BLaER1 treated with 17β-estradiol and CSF1 and Interleukin-3, amounts not matched to agents 10 nM and 100 nM (cell line): ENCODE measurements around the gene TRNAU1AP.
"Not testable (repeated sequence)": the region's sequence is repeated elsewhere in the genome, so short reads cannot be mapped to it uniquely, and the experiment has no call there.

ENCODE experiments used
- H3K27ac ChIP-seq, 11 experiments: shearing (Covaris generic); formaldehyde crosslinking; 2 replicates each; pipeline ENCODE4 v1.8.1; 2022
- H3K27me3 ChIP-seq, 11 experiments: shearing (Covaris generic); formaldehyde crosslinking; 2 replicates each; pipeline ENCODE4 v1.8.1; 2022
- H3K36me3 ChIP-seq, 11 experiments: shearing (Covaris generic); formaldehyde crosslinking; 2 replicates each; pipeline ENCODE4 v1.8.1; 2022
- H3K4me1 ChIP-seq, 10 experiments: shearing (Covaris generic); formaldehyde crosslinking; 2 replicates each; pipeline ENCODE4 v1.8.1; 2022
- H3K4me2 ChIP-seq, 11 experiments: shearing (Covaris generic); formaldehyde crosslinking; 2 replicates each; pipeline ENCODE4 v1.8.1; 2022
- H3K4me3 ChIP-seq, 10 experiments: shearing (Covaris generic); formaldehyde crosslinking; 2 replicates each; pipeline ENCODE4 v1.8.1; 2022
- H3K9ac ChIP-seq, 11 experiments: shearing (Covaris generic); formaldehyde crosslinking; 2 replicates each; pipeline ENCODE4 v1.8.1; 2022
- H3K9me3 ChIP-seq, 11 experiments: shearing (Covaris generic); formaldehyde crosslinking; replicated peaks in 1 of 11; 2 replicates each; pipeline ENCODE4 v1.8.1; 2022
- H4K20me1 ChIP-seq, 11 experiments: shearing (Covaris generic); formaldehyde crosslinking; 2 replicates each; pipeline ENCODE4 v1.8.1; 2022
- Cebpa-rat ChIP-seq, 11 experiments: shearing (Covaris generic); IDR thresholded peaks; 2 replicates each; pipeline ENCODE4 v1.8.1; 2022

The TRNAU1AP gene

GRCh38 chr1:28548318-28548717 is 4.6 kb upstream of the TRNAU1AP start:
- H4K20me1 ChIP-seq = no peaks in the 10 kb centered on the region
- H3K4me1 ChIP-seq = peaks cover 0 to 12% (median 9%) of the 10 kb centered on the region in 10 experiments; a peak in 10 of 20 replicates
- no peaks in the 10 kb centered on the region for H3K27me3 ChIP-seq
- H3K9me3 ChIP-seq = no peaks in the 10 kb centered on the region
- no peak overlapping the region for H3K9ac ChIP-seq
- no peak overlapping the region for H3K27ac ChIP-seq
- no peak overlapping the region for H3K4me2 ChIP-seq
- no peak overlapping the region for H3K4me3 ChIP-seq
- no peak for TF ChIP-seq Cebpa-rat (IDR thresholded peaks at IDR 0.05)
- no peaks in the 10 kb centered on the region for H3K36me3 ChIP-seq

- Histone ChIP-seq H4K20me1 (no peaks in the 10 kb centered on the region), H3K4me2 (peak overlapping the region in 3 of 11 experiments; percentile 71 to 81 (median 81); a peak in 1 of 22 replicates), H3K27ac (peak overlapping the region in 5 of 11 experiments; percentile 76 to 91 (median 88); a peak in 6 of 22 replicates), H3K9me3 (no peaks in the 10 kb centered on the region), H3K27me3 (no peaks in the 10 kb centered on the region), H3K36me3 (peaks cover 12 to 22% (median 17%) of the 10 kb centered on the region in 11 experiments; a peak in 19 of 22 replicates), H3K9ac (peak overlapping the region in 2 of 11 experiments; percentile 90 to 91; a peak in 2 of 22 replicates), H3K4me3 (no peak overlapping the region), H3K4me1 (peaks cover 12 to 27% (median 21%) of the 10 kb centered on the region in 10 experiments)
- TF ChIP-seq Cebpa-rat (IDR thresholded peaks at IDR 0.05) = no peak
Measured at GRCh38 chr1:28551381-28551780, 1.5 kb upstream of the TRNAU1AP start.

DNA sequence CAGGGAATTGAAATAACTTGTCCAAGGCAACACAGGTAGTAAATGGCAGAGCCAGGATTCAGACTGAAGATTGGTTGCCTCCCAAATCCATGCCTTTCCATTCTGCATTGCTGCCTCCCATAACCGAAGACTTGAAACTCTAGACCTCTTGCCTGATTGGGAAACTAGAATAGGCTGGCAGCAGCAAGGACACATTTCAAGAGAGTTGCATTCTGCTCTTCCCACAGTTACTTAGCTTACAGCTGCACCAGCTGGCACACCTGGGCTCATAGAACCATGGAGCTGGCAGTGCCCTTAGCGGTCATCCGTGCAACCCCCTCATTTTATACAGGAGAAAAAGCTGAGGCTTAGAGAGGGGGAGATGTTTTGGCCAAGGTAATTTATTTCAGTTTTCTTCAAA is 8.0 kb downstream of the TRNAU1AP start:
- no peak overlapping the region for H3K4me3 ChIP-seq
- no peaks in the 10 kb centered on the region for H3K4me1 ChIP-seq
- H3K36me3 ChIP-seq = peaks cover 92 to 100% (median 98%) of the 10 kb centered on the region in 11 experiments
- H3K4me2 ChIP-seq = no peak overlapping the region
- no peaks in the 10 kb centered on the region for H3K9me3 ChIP-seq
- no peaks in the 10 kb centered on the region for H3K27me3 ChIP-seq
- no peak overlapping the region for H3K27ac ChIP-seq
- TF ChIP-seq Cebpa-rat (IDR thresholded peaks at IDR 0.05) = no peak
- H3K9ac ChIP-seq = peak overlapping the region in 1 of 11 experiments; percentile 3; a peak in 1 of 22 replicates
- peaks cover 0 to 7% (median 0%) of the 10 kb centered on the region in 11 experiments; a peak in 3 of 22 replicates for H4K20me1 ChIP-seq

GRCh38 chr1:28564310-28564709 is 11.4 kb downstream of the TRNAU1AP start:
- Histone ChIP-seq H3K27ac (no peak overlapping the region), H3K4me3 (no peak overlapping the region), H3K27me3 (no peaks in the 10 kb centered on the region), H3K36me3 (peaks cover 96 to 100% (median 100%) of the 10 kb centered on the region in 11 experiments), H4K20me1 (peaks cover 0 to 21% (median 0%) of the 10 kb centered on the region in 11 experiments; a peak in 4 of 22 replicates), H3K9me3 (no peaks in the 10 kb centered on the region), H3K4me2 (no peak overlapping the region), H3K4me1 (no peaks in the 10 kb centered on the region), H3K9ac (no peak overlapping the region)
- no peak for TF ChIP-seq Cebpa-rat (IDR thresholded peaks at IDR 0.05)

GRCh38 chr1:28565040-28565439 is 12.2 kb downstream of the TRNAU1AP start:
- Histone ChIP-seq H3K36me3 (peaks cover 91 to 99% (median 95%) of the 10 kb centered on the region in 11 experiments), H4K20me1 (peaks cover 0 to 21% (median 0%) of the 10 kb centered on the region in 11 experiments; a peak in 3 of 22 replicates), H3K27me3 (no peaks in the 10 kb centered on the region), H3K4me3 (no peak overlapping the region), H3K9me3 (no peaks in the 10 kb centered on the region), H3K4me2 (no peak overlapping the region), H3K4me1 (no peaks in the 10 kb centered on the region), H3K9ac (no peak overlapping the region), H3K27ac (no peak overlapping the region)
- TF ChIP-seq Cebpa-rat (IDR thresholded peaks at IDR 0.05) = no peak

- Histone ChIP-seq H3K4me1 (no peaks in the 10 kb centered on the region), H4K20me1 (peaks cover 0 to 20% (median 0%) of the 10 kb centered on the region in 11 experiments; a peak in 3 of 22 replicates), H3K27me3 (no peaks in the 10 kb centered on the region), H3K27ac (no peak overlapping the region), H3K9ac (no peak overlapping the region), H3K9me3 (no peaks in the 10 kb centered on the region), H3K4me2 (no peak overlapping the region), H3K4me3 (no peak overlapping the region), H3K36me3 (peaks cover 91 to 99% (median 95%) of the 10 kb centered on the region in 11 experiments)
- no peak for TF ChIP-seq Cebpa-rat (IDR thresholded peaks at IDR 0.05)
Measured at GRCh38 chr1:28565726-28566125, 12.8 kb downstream of the TRNAU1AP start.

DNA sequence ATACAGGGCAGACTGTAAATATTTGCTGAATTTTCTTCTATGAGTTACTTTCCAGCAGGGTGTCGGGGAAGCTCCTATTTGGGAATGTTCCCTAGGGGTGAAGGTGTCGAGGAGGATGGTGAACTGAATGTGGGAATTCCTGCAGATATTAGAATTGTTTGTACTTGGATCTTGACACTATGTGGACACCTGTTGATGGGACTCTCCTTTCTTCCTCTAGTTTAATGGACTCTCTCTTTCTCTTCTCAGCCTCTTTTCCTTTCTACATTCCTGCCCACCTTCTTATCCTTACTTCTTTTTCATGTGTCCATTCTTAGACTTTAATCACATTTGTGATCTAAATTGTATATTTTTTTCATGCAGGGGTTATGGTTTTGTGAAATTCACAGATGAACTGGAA is 14.0 kb downstream of the TRNAU1AP start:
- Histone ChIP-seq H3K4me1 (no peaks in the 10 kb centered on the region), H3K27ac (no peak overlapping the region), H3K9me3 (no peaks in the 10 kb centered on the region), H3K4me2 (no peak overlapping the region), H3K27me3 (no peaks in the 10 kb centered on the region), H3K9ac (no peak overlapping the region), H4K20me1 (peaks cover 0 to 16% (median 0%) of the 10 kb centered on the region in 11 experiments; a peak in 2 of 22 replicates), H3K4me3 (no peak overlapping the region), H3K36me3 (peaks cover 91 to 99% (median 95%) of the 10 kb centered on the region in 11 experiments)
- TF ChIP-seq Cebpa-rat (IDR thresholded peaks at IDR 0.05) = no peak

DNA sequence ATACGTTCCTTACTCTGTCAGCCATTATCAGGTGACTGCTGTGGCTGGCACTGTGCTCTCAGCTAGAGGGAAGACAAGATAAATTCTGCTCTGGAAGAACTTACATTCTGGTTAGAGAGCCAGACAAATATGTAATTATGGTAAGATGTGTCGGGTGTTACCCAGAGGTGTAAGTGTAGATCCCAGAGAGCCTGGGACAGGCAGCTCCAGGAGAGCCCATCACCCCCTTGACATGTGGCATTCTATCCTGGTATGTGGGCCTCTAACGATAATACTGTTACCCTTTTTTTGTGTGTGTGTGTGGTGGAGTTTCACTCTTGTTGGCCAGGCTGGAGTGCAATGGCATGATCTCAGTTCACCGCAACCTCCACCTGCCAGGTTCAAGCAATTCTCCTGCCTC is 19.0 kb downstream of the TRNAU1AP start:
- Histone ChIP-seq H3K9me3 (no peaks in the 10 kb centered on the region), H4K20me1 (peaks cover 0 to 19% (median 3%) of the 10 kb centered on the region in 11 experiments; a peak in 12 of 22 replicates), H3K27me3 (no peaks in the 10 kb centered on the region), H3K9ac (no peak overlapping the region), H3K4me2 (no peak overlapping the region), H3K27ac (no peak overlapping the region), H3K36me3 (peaks cover 75 to 99% (median 92%) of the 10 kb centered on the region in 11 experiments), H3K4me3 (no peak overlapping the region), H3K4me1 (peaks cover 0 to 5% (median under 1%) of the 10 kb centered on the region in 10 experiments; a peak in 7 of 20 replicates)
- TF ChIP-seq Cebpa-rat (IDR thresholded peaks at IDR 0.05) = no peak

GRCh38 chr1:28572891-28573290 is 20.0 kb downstream of the TRNAU1AP start:
- H3K9me3 ChIP-seq, H3K4me3 ChIP-seq, H3K9ac ChIP-seq, H3K27ac ChIP-seq, H3K4me2 ChIP-seq, H3K27me3 ChIP-seq: not testable (repeated sequence)
- Histone ChIP-seq H4K20me1 (peaks cover 9 to 20% (median 13%) of the 10 kb centered on the region in 11 experiments; a peak in 21 of 22 replicates), H3K4me1 (peaks cover 0 to 15% (median 10%) of the 10 kb centered on the region in 10 experiments; a peak in 12 of 20 replicates), H3K36me3 (peaks cover 73 to 99% (median 92%) of the 10 kb centered on the region in 11 experiments)

DNA sequence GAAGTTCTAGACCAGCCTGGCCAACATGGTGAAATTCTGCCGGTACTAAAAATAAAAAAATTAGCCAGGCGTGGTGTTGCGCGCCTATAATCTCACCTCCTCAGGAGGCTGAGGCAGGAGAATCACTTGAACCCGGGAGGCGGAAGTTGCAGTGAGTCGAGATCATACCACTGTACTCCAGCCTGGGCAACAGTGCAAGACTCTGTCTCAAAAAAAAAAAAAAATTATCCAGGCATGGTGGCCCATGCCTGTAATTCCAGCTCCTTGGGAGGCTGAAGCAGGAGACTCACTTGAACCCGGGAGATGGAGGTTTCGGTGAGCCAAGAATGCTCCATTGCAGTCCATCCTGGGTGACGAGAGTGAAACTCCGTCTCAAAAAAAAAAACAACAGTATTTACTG is 20.7 kb downstream of the TRNAU1AP start:
- Histone ChIP-seq H3K9ac (no peak overlapping the region), H3K4me1 (peaks cover 2 to 21% (median 17%) of the 10 kb centered on the region in 10 experiments; a peak in 16 of 20 replicates), H3K9me3 (no peaks in the 10 kb centered on the region), H3K27me3 (no peaks in the 10 kb centered on the region), H3K4me3 (no peak overlapping the region), H3K36me3 (peaks cover 73 to 99% (median 92%) of the 10 kb centered on the region in 11 experiments), H4K20me1 (peaks cover 16 to 26% (median 20%) of the 10 kb centered on the region in 11 experiments; a peak in 21 of 22 replicates), H3K27ac (no peak overlapping the region), H3K4me2 (no peak overlapping the region)
- TF ChIP-seq Cebpa-rat (IDR thresholded peaks at IDR 0.05) = no peak
